Ovary (tissue), 9 donors: ENCODE results near the gene HDAC7. TPM values are rescaled to one million over a fixed set of nuclear protein-coding genes. Genes with fewer than 3 reads are reported as not detected.
A peak's percentile ranks its signal among the peaks of the same experiment; 100 is the strongest.

Experiments used
- DNase-seq, 5 donors: peaks; one replicate each; pipeline ENCODE4 v3.0.0-alpha.2; 2019 to 2020
- H3K27ac ChIP-seq, 2 donors: fragments of 200-600 bp; one replicate each; pipeline versions ENCODE4 v1.5.1 to v1.8.0; 2019 to 2022
- H3K27me3 ChIP-seq: fragments of 200-600 bp; one replicate; pipeline ENCODE4 v1.8.0; 2022
- H3K36me3 ChIP-seq: fragments of 200-600 bp; sonication (generic); one replicate; pipeline ENCODE4 v1.5.1; 2019
- H3K4me1 ChIP-seq: one replicate; pipeline ENCODE4 v1.8.1; 2013; ENCODE audit warnings: mild to moderate bottlenecking, moderate library complexity; ENCODE audit not compliant: insufficient read depth
- H3K4me3 ChIP-seq: fragments of 200-600 bp; sonication (generic); one replicate; pipeline ENCODE4 v1.5.1; 2017
- H3K9me3 ChIP-seq, 2 donors: fragments of 200-600 bp in 1 of 2; sonication (generic) in 1 of 2; one replicate each; pipeline versions ENCODE4 v1.5.1 to v1.8.1; 2013 to 2019; ENCODE audit warnings: mild to moderate bottlenecking in 1 of 2, moderate library complexity in 1 of 2
- EP300 ChIP-seq: sonication (generic); formaldehyde crosslinking; IDR thresholded peaks from one replicate; pipeline ENCODE4 v1.6.1; 2017; ENCODE audit warnings: antibody characterized with exemption
- POLR2A ChIP-seq: fragments of 450-650 bp; IDR thresholded peaks from one replicate; pipeline ENCODE4 v1.6.1; 2017; ENCODE audit warnings: antibody characterized with exemption, mild to moderate bottlenecking, moderate library complexity
- WGBS, 3 donors: extraction: QIAGEN DNeasy Blood & Tissue Kit in 1 of 3; methylation state at CpG; one replicate each; pipeline versions ENCODE4 v1.1.5 to v1.1.7; 2013 to 2017; 5-methylcytosine and 5-hydroxymethylcytosine counted together
- intact Hi-C, 4 donors: fragments of 100-400 bp; cut with DNase I; formaldehyde crosslinking; loops; one replicate each; pipeline versions ENCODE4 v1.11.0 to v1.15.1; 2022 to 2023
- polyA plus RNA-seq, 2 donors: library from polyadenylated mRNA; stranded (reverse); fragments of 200-250 nt in 1 of 2; fragments of 350-450 nt in 1 of 2; fragmentation: Illumina TruSeq in 1 of 2; extraction: RNeasy Lipid Tissue Mini Kit (QIAGEN cat#74804) in 1 of 2; gene quantifications; one replicate each; pipeline ENCODE4 v1.2.3, GENCODE V29; 2013 to 2014
- total RNA-seq, 7 donors: library from RNA; depleted of rRNA in 2 of 7; stranded (reverse); fragments of >200 nt in 2 of 7; fragmentation: NEBNext Ultra II Directional in 3 of 7; extraction: Animal tissue kit (Norgen Biotek cat#: 25700) in 3 of 7; gene quantifications; one replicate each; pipeline versions ENCODE4 v1.1.0 to v1.2.4, GENCODE V29; 2016 to 2023
- TF ChIP-seq, protein P1 (sequence below), 3 donors: fragments of 450-650 bp in 2 of 3; fragments of 200-600 bp in 1 of 3; IDR thresholded peaks; one replicate each; pipeline versions ENCODE4 v1.5.1 to v1.8.0; 2016 to 2022; ENCODE audit warnings: antibody characterized with exemption in 3 of 3, mild to moderate bottlenecking in 1 of 3
- donor health status: DM: no; HTN: no; CAD: no; lungs with moderate emphysema.
- donor health status: DM: no; HTN: no; CAD: no.
- donor health status: Bipolar disorder and iron deficiency.
- donor health status: DM: yes; HTN: yes; CAD: no.
- donor health status: DM: no; HTN: no; CAD: no.
- donor health status: DM: yes; HTN: yes; CAD: no.

HDAC7 gene
- total and polyA plus RNA-seq, 9 donors: 40.1 to 151 (median 102) TPM

DNA sequence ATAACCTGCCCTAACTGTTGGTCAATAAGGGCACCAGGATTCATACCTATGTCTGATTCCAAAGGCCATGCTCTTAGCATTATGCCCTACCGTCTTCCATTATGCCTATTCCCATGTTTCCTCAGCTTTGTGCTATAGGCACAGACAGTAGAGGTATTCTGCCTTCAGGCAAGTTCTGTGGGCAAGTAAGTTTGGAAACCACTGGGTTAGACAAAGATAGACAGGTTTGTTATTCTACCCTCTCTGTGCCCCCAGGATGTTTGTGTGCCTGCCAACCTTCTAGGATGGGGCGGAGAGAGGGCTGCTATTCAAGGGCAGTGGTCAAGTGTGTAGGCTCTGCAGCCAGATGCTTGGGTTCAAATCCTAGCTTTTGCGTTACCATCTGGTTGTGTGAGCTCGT is 65.6 kb downstream of the HDAC7 start:
- WGBS, 3 donors: 79 to 91% (median 81%) methylated on average over 4 of the region's 4 CpGs
- peaks cover 20% of the 10 kb centered on the region for H3K4me1 ChIP-seq
- TF ChIP-seq POLR2A: no peak
- no peak overlapping the region for H3K4me3 ChIP-seq
- H3K36me3 ChIP-seq: no peaks in the 10 kb centered on the region
- no peaks in the 10 kb centered on the region for H3K9me3 ChIP-seq
- no peak for DNase-seq
- peak overlapping the region in 1 of 2 donors; percentile 46 for H3K27ac ChIP-seq
- intact Hi-C loops: no loop called here
- no peaks in the 10 kb centered on the region for H3K27me3 ChIP-seq

DNA sequence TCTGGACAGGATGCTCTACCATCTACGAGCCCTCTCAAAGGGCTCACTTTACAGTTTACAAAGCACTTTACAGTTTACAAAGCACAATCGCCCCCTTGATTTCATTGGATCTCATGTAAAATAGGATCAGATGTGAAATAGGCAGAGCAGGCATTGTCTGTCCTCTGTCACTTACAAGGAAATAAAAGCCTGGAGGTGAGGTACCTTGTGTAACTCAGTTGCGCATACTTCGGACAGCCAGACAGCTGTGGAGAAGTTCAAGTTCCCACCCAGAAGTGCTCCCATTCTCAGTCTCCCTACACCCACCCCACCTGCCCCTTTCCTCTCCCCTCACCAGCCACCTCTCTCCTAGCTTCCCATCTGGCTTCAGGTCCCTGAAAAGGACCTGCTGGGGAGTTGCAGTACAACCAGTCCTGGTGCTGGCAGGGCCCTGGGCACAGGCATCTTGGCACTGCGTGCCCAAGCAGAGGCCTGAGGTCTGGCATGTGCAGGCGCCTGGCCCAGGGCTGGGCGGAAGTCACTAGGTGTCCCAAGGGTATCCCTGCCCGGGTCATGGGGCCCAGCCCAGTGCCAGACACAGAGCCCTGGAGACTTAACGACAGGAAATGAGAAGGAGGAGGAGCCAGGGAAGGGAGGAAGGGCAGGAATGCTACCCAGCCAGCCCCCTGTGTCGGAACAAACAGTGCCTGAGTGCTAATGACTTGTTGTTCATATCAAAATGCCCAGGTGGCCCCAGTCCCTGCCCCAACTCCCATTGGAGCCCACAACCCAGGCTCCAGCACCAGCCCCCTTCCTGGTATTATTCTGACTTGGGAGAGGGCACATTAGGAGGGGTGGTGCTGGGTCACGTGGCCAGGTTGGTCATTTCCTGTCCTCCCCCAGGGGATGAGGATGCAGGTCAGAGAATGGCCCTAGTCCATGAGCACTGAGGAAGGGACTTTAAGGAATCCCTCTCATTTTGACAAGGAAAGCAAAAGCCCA is 66.4 kb downstream of the HDAC7 start:
- H3K36me3 ChIP-seq: no peaks in the 10 kb centered on the region
- no peaks in the 10 kb centered on the region for H3K27me3 ChIP-seq
- H3K4me1 ChIP-seq: peaks cover 20% of the 10 kb centered on the region
- H3K4me3 ChIP-seq: no peak overlapping the region
- intact Hi-C loops: no loop called here
- no peak for DNase-seq
- WGBS, 3 donors: 70 to 72% (median 71%) methylated on average over 11 of the region's 11 CpGs
- H3K27ac ChIP-seq: peak overlapping the region; percentile 36 to 46
- TF ChIP-seq EP300 (no peak), POLR2A (no peak)
- TF ChIP-seq, protein P1, sequence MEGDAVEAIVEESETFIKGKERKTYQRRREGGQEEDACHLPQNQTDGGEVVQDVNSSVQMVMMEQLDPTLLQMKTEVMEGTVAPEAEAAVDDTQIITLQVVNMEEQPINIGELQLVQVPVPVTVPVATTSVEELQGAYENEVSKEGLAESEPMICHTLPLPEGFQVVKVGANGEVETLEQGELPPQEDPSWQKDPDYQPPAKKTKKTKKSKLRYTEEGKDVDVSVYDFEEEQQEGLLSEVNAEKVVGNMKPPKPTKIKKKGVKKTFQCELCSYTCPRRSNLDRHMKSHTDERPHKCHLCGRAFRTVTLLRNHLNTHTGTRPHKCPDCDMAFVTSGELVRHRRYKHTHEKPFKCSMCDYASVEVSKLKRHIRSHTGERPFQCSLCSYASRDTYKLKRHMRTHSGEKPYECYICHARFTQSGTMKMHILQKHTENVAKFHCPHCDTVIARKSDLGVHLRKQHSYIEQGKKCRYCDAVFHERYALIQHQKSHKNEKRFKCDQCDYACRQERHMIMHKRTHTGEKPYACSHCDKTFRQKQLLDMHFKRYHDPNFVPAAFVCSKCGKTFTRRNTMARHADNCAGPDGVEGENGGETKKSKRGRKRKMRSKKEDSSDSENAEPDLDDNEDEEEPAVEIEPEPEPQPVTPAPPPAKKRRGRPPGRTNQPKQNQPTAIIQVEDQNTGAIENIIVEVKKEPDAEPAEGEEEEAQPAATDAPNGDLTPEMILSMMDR (IDR thresholded peaks at IDR 0.05): no peak
- no peaks in the 10 kb centered on the region for H3K9me3 ChIP-seq

DNA sequence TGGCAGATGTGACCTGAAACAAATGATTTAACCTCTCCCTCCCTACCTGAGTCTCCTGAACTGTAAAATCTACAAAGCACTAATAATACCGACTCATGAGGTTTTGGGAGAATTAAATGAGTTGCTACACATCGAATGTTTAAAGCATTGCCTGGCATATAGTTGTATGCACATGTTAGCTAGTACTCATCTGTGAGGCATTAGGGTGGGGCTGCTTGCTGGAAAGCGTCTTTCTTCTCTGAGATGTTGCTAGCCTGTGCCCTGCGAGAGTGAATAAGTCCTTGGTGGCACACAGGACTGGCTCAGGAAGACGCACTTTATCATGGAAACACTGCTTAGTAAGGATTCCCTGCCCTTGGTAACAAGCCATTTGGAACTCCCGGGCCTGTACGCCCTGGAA is 67.2 kb downstream of the HDAC7 start:
- H3K4me1 ChIP-seq: peaks cover 18% of the 10 kb centered on the region
- DNase-seq: no peak
- no peak overlapping the region for H3K4me3 ChIP-seq
- no peaks in the 10 kb centered on the region for H3K36me3 ChIP-seq
- intact Hi-C loops: no loop called here
- H3K27me3 ChIP-seq: no peaks in the 10 kb centered on the region
- WGBS, 3 donors: 63 to 78% (median 71%) methylated on average over 7 of the region's 7 CpGs
- peak overlapping the region in 1 of 2 donors; percentile 36 for H3K27ac ChIP-seq
- TF ChIP-seq, protein P1 (IDR thresholded peaks at IDR 0.05): no peak
- TF ChIP-seq POLR2A (no peak), EP300 (no peak)
- no peaks in the 10 kb centered on the region for H3K9me3 ChIP-seq

DNA sequence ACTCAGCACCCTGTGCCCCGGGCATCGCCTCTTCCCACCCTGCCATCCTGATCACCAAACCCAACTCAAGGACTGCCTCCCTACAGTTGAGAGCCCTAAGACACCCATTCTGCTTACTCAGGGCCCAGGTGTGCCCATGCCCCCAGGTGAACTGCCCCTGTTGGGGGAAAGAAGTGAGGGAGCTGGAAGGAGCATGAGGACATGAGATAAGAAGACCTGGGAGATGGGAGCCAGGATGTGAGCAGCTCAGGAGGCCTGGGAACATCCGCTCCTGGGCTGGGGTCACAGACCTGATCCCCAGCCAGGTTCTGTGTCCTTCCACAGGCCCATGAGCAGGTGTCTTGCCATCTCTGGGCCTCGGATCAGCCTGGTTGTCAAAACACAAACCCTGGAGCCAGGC is 67.6 kb downstream of the HDAC7 start:
- Histone ChIP-seq H3K4me1 (peaks cover 16% of the 10 kb centered on the region), H3K27me3 (no peaks in the 10 kb centered on the region), H3K4me3 (no peak overlapping the region), H3K27ac (no peak overlapping the region), H3K9me3 (no peaks in the 10 kb centered on the region), H3K36me3 (no peaks in the 10 kb centered on the region)
- no peak for DNase-seq
- intact Hi-C loops: no loop called here
- 77 to 89% (median 86%) methylated on average over 4 of the region's 4 CpGs for WGBS, 3 donors
- no peak for TF ChIP-seq POLR2A
- TF ChIP-seq EP300: no peak
- TF ChIP-seq, protein P1 (IDR thresholded peaks at IDR 0.05): no peak

DNA sequence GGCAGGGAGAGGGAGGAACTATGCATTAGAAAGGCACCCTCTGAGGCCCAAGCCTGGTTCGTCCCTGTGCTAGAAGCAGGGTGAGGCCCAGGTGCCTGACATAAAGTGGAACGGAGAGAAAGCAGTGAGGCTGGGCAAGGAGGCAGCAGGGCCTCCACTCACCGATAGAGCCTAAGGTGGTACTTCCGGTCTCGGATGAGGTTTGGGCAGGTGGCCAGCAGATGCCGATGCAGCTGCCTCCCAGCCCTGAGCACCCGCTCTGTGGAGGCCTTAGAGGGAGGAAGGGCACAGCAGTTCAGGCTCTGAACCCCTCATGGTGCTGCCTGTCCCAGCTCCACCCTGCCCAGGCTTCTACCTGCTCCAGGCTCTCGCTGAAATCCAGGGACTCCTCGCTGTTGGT is 68.1 kb downstream of the HDAC7 start:
- no peaks in the 10 kb centered on the region for H3K27me3 ChIP-seq
- no peak for DNase-seq
- peaks cover 15% of the 10 kb centered on the region for H3K4me1 ChIP-seq
- 63 to 81% (median 66%) methylated on average over 9 of the region's 9 CpGs for WGBS, 3 donors
- no peaks in the 10 kb centered on the region for H3K9me3 ChIP-seq
- no peaks in the 10 kb centered on the region for H3K36me3 ChIP-seq
- intact Hi-C loops: no loop called here
- H3K27ac ChIP-seq: no peak overlapping the region
- H3K4me3 ChIP-seq: no peak overlapping the region
- TF ChIP-seq, protein P1 (IDR thresholded peaks at IDR 0.05): no peak
- no peak for TF ChIP-seq POLR2A
- no peak for TF ChIP-seq EP300
